MV-4-11 (cell line): ENCODE results near the gene ELF4.

Experiments
- DNase-seq: peaks from one replicate; lab custom pipeline; 2025; lab: John Stamatoyannopoulos, UW

Gene ELF4

DNA sequence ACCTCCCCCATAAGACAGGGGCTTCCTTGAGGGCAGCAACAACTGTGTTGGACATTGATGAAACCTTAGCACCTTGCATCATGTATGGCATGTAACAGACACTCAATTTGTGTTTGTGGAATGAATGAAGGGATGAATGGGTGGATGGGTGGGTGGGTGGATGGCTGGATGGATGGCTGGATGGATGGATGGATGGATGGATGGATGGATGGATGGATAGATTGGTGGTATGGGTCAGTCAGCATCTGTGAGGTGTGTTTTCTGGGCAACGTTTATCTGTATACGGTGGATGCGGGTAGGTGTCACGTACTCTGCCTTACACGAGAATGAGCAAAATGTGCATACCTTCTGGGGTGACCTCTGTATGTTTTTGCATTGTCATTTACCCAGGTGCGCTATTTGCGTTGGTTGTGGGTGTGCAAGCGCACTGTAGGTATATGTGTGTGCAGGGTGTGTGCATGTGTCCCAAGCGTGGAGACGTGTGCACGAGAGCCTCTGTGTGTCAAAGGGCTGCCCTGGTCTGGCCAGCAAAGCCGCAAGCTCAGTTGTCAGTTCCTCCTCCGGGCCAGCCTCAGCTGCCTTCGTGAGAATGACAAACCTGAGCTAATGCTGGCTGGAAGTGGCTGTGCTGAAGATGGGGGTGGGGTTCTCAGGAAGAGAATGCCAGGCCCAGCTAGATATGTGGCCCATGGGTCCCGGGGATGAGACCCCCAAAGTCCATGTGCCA is 26.5 kb downstream of the ELF4 start:
- peak; percentile 86 for DNase-seq

DNA sequence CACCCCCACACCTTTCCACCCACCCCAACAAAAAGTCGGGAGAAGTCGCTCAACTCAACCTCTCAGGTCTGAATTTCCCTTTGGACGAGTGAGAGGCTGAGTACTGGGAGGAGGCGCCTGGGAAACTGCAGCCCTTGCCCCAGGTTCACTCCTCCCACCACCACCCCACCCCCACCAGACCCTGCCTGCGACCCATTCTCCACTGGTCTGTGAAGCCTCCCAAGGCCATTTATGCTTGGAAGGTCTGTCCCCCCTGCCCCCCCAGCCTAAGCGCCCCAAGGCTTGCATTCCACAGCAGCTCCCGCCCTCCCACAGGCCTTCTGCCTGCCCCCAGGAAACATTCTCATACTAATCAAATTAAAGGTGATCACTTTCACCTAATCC is 27.2 kb downstream of the ELF4 start:
- no peak for DNase-seq

DNA sequence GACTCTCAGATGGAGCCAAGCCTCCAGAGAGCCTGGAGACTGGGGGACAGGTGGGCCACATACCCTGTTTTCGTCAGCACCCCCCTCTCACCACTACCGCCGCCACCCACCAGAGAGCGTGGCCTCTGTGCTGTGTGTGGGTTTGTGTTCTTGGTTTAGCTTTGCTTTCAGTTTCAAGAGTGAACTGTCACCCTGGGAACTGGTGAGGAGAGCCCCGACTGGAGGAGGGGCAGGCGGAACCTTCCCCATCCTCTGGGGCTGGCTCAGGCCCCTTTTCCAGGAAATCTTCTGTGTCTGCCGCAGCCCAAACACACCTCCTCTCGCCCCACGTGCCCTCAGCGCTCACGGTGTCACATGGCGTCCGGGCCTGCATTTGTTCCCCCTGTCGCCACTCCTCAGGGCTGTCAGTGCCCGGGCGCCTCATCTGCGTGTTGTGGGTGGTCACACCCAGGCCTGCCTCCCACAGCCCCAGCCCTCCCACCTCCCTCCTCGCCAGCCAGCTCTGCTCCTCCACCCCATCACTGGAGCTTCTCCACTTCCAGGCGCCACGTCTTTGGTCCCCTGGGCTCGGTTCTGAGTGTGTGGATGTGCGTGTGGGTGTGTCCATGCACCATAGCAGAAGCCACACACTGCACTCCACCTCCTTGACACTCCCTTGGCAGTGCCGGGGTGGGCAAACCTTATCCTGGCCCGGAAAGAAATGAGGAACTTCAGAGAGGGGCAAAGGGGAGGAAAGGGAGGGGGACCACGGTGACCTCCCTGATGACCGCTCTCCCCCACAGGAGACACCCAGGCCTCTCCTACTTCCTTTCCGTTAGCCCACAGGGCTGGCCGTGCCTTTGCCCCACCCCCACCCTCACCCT is 27.8 kb downstream of the ELF4 start:
- DNase-seq, result peak; percentile 87

DNA sequence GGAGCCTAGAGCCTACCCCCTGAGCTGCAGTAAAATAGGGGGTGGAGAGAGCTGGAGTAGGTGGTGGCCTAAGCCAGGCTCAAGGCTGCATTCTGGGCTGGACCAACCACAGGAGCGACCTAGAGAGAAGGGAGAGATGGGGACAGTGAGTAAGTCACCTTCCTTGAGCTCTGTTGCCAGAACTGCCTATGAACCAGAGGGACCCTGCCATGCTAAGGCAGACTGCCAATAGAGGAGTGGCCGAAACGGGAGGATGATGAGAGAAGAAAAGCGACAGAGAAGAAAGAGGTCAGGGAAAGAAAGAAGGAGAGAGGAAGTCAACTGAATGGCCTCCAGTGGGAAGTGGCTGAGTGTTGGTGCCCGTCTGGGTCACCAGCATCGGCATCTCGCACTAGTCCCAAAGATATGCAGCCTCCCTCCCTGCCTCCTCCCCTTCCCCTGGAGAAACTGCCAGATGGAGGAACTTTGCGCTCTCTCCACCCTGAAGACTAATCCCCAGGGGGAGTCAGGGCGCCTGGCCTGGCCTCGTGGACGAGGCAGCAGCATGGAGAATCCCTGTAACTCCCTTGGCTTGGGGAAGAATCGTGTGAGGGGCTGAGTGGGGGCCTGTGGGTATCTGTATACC is 28.8 kb downstream of the ELF4 start:
- no peak for DNase-seq

DNA sequence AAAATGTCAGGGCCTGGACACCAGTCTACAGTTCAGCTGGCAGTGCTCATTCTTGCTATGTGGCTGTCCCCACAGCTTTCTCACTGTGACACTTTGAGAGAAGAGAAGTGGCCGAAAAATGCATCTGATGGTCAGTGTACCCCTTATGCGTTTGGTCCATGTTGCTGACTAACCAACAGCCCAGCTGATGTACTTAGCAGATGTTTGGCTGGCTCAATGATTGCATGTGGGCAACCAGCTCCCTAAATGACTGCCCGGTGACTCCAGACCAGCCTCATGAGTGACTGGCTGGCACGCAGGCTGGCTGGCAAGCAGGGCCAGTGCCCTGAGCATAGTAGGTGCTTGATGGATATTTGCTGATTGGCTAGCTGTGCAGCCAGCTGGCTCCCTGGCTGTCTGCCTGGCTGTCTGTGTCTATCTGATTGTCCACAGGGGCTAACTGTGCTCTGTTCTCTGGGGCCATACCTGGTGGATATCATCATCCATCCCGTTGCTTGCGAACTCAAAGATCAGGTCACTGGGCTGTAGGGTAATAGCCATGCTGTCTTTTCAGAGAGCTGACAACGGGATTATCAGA is 29.4 kb downstream of the ELF4 start:
- DNase-seq, result no peak

DNA sequence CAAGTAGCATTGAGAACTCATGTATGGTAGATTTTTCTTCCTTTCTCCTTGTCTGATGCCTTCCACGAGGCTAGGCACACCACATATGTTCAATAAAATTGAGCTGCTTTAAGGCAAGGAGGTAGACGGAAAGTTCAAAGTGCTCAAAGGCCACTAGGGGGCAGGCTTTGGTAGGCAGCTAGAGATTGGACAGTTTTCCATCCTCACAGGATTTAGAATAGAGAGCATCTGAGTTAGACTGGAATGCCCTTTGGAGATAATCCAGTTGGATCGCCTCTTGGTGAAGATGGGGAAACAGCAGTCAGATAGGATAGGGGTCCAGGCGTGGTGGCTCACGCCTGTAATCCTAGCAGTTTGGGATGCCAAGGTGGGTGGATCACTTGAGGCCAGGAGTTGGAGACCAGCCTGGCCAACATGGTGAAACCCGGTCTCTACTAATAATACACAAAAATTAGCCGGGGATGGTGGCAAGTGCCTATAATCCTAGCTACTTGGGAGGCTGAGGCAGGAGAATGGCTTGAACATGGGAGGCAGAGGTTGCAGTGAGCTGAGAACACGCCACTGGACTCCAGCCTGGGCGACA is 30.4 kb downstream of the ELF4 start:
- peak; percentile 24 for DNase-seq

DNA sequence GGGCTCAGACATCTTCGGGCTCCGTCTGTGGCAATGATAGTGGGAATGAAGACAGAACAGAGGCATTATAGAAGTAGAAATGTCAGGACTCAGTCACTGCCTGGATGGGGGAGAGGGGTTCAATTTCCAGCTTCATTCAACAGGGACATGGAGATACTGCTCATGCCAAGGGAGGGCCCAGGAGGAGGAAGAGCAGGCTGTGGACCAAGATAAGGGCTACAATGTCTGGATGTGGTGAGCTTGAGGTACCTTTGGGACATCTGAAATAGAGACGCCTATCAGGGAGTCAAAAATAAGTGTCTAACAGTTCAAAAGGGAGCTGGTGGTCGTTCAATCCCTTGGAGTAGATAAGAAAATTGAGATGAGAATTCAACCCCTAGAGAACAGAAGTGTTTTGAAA is 34.5 kb downstream of the ELF4 start:
- DNase-seq, result no peak

DNA sequence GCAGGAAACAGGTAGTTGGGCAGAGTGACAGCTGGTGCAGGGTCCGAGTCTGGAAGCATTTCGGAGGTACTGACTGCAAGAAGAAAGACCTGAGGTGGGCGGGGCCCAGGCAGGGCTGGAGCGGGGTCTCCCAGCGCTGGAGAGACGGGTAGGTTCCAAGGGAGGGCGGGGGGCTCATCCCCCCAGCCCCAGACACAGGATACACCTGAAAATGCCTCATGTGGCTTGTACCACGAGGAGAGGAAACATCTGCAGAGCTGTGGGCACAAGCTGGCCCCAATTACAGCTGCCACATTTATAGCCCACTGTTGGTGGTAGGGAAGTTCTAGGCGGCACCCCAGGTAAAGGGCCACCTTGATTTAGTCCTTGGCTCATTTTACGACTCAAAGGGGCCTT is 38.0 kb downstream of the ELF4 start:
- no peak for DNase-seq

DNA sequence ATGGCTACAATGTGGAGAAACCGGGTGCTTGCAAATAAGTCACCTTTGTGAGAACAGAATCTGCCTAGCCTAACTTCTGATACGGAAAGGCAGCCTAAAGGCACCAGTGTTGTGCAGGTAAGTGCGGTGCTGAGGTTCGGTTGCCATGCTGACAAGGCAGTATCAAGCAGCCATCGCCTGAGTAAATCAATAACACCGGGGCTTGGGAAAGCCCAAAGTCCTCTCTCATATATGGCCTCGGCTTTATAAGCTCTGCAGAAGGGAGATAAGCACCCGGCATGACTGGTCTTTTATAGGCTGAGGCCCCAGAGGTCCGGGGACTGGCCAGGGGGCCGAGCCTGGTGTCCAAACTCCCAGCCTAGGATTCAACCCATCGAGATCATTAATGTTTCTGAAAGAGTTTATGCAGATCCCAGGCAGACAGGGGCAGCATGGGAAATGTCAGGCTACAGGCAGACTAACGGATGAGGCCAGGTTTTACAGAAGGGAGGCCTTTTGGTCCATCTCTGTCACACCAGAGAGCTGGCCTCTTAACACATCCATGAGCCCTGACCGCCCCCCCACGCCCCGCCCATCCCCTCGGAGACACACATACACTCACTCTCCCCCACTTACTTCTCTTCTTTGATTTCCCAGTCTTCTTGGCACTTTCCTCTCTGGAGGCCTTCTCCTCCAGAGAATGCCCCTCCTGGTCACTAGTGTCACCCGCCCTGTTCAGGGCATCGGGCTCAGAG is 38.5 kb downstream of the ELF4 start:
- DNase-seq, result no peak

DNA sequence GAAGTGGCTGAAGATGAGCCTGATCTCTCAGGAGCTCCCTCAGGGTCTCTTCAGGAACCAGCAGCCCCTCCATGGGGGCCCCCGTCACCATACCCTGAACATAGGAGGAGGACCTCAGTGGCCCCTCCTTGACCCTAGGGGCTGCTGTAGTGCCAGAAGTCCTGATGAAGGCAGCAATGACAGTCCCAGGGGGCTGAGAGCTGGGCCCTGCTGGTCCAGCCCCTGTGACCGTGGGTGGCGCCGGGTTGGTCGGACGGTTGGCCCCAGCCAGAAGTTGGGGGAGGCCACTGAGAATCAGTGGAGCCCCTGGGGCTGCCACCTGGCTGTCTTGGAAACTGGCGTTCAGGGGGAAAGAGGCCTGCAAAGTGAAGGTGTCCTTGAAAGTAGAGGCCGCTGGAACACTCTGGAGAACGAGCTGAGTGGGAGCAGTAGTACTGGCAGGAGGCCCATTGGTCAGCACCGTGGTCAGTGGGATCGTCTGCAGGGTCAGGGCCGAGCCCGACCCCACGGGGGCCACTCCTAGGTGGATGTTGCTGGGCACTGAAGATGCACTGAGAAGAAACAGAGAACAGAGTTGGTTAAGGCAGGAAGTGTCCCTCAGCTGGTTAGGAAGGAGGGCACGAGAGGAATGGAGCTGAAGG is 43.2 kb downstream of the ELF4 start:
- DNase-seq, result no peak

DNA sequence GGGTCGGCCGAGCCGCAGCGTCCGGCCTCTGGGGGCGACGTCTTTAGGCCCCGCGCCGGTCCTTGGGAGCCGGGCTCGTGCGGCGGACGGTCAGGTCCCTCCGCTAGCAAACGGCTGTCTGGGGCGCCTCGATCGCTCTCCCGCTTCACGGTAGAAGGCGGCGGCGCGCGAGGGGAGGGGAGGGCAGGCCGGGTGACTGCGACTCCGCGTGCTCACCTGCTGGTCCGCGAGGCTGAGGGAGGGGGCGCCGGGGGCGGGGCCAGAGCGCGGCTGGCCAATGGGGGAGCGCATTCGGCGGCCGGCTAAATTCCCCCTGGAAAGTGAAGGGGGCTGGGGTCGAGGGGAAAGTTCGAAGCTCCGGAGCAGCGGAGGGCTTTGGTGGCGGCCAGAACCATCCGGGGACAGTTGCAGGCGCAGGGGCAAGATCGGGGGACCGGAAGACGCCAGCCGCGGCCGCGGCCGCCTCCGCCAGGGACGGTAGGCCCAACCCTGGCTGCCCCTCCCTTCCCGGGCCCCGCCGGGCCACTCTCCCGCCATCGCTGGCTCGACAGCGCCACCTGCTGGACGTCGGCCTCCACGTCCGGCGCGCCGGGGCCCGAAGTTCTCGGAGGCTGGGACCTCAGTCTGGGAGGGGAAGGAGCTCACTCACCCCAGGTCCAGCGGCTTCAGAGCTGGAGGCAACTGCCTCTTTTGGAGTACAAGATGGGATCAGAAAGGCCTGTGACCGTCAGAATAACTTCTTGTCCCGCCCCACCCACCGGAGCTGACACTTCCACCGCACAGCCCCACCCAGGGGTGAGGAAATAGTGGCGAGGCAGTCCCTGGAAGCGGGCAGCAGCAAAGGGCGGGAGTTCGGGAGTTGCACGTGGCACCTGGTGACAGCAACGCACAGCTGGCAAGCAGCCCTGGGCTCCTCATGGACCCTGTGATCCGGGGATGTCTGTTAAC is 49.9 kb downstream of the ELF4 start:
- DNase-seq, result peak; percentile 59

DNA sequence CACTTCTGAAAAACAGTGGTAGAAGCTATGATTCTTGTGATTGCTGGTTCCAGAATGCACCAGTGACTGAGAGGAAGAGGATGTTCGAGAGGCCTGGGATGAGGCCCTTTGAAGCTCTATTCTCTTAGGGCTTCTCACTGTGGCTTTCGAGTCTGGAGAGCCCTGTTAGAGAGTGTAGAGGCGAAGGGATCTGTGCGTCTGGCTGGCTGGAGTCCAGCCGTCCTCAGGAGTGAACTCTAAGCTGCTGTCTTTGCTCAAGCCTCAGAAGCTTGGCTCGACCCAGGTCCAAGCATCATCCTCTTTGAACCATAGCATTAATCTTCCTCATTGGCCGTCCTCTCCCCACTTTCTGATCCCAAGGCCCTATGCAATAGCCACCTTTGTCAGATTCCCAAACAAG is 51.6 kb downstream of the ELF4 start:
- DNase-seq, result no peak

DNA sequence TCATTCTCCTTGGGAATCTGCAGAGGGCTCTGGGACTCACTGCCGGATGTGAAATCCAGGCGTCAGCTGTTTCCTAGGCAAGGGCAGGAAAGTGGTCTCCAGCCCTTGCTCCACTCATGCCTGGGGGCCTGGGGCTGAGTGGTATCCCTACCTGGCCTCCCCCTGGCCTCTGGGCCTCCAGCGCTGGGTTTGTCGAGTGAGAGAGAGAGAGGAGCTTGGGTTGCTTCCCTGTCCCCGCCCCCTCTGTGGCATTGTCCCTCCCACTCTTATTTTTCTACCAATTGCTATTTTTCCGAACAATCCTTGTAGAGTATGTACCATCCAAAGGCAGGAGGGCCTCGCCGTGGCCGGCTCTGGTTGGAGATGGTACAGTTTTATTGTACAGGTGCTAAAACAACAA is 53.1 kb downstream of the ELF4 start:
- DNase-seq, result no peak

DNA sequence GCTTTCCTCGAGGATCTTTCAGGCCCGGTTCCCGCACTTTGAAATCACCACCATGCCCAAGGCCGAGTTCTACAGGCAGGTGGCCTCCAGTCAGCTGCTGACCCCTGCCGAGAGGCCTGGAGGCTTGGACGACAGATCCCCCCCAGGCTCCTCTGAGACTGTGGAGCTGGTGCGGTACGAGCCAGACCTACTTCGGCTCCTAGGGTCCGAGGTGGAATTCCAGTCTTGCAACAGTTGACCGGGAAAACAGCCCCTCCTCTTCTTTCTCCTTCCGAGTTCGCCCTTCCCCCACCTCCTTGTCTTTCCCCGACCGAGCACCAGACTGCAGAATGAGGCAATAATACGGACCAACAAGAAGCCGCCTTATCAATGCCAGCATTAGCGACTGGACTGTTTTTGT is 54.4 kb downstream of the ELF4 start:
- no peak for DNase-seq

DNA sequence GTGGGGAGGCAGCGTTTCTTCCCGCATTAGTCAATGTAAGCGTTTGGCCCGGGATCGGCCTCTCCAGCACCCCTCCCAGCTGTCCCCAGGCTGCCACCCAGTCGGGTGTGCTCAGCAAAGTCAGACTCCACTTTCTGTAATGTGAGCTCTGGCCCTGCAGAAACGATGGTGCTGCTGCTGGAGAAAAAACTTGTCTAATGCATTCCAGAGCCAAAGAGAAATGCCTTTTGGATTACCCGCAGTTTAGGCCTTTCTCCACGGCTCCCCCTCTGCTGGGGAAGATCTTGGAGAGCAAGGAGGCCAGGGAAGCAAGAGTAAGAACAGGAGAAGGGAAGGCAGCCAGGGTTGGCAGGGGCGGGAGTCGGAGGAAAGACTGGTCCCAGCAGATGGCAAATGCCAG is 55.2 kb downstream of the ELF4 start:
- DNase-seq, result no peak

DNA sequence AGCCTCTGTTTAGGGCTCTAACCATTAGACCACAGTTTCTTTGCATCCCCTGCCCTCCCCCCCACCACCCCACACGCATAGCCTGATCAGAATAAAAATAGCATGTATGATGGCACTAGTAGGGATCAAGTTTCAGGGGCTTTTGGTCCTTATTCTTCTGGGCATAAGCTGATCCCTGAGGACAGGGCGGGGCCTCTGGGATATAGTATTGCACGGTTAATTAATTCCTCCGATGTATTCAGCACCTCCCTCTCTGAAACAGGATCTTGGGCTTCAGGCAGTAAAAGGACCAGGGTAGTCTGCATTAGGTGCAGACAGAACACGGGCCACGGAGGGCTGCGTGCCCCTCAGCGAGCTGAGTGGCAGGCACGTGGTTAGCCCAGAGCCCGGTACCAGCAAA is 57.1 kb downstream of the ELF4 start:
- DNase-seq, result no peak

DNA sequence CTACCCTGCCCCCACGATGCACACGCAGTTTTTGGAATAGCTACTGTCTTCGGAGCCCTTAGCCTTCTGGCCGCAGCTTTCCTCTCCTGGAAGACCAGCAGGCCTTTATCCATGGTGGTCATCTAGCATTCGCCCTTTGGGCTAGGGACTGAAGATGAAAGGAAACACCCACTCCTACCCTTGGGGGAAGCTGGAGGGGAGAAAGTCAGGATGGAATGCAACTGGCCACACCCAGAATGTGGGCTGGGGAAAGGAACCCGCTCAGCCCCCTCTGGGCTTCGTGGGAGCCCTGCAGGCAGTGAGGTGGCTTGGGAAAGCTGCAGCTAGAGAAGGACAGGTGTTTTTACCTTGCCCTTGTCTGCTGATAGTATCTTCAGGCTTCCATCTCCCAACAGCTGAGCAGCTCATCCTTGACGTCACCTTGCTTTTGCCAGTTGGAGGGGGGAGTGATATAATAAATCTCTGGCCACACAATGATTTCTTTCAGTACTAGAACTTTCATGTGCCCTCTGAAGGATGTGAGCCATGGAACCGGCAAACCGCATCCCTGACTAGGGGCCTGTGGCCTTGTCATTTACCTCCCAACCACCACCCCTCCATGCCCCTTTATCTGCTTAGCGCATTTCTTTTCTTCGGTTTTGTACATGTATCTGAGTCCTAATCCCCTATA is 59.0 kb downstream of the ELF4 start:
- no peak for DNase-seq

DNA sequence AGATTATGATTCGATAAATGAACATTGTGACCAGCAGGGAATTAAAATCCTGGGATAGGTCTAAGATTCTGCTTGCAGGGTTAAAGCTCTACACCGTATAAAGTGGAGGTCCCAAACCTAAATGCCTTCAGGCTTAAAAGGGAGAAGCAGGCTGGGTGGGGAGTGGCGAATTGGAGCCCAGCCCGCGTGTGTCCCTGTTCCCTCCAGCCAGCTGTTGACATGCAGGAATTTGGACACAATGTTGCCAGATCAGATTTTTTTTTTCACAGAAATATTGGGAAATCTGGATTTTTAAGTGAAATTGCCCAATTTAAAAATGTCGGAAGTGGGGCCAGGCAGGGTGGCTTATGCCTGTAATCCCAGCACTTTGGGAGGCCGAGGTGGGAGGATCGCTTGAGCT is 60.5 kb downstream of the ELF4 start:
- no peak for DNase-seq

DNA sequence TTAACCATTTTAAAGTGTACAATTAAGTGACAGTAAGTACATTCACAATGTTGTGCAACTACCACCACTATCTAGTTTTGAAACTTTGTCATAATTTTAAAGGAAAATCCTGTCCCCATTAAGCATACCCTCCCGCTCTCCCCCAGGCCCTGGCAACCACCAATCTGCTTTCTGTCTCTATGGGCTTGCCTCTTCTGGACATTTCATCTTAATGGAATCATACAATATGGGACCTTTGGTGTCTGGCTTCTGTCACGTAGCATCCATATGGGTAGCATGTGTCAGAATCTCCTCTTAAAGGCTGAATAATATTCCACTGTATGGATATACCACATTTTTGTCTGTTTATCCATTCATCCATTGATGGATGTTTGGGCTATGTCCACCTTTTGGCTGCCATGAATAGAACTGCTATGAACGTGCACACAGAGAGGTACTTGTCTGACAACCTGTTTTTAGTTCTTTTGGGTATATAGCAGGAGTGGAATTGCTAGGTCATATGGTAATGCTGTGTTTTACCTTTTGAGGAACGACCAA is 61.5 kb downstream of the ELF4 start:
- DNase-seq, result no peak
